ENCODE results near the gene RNF141.

The RNF141 gene

DNA sequence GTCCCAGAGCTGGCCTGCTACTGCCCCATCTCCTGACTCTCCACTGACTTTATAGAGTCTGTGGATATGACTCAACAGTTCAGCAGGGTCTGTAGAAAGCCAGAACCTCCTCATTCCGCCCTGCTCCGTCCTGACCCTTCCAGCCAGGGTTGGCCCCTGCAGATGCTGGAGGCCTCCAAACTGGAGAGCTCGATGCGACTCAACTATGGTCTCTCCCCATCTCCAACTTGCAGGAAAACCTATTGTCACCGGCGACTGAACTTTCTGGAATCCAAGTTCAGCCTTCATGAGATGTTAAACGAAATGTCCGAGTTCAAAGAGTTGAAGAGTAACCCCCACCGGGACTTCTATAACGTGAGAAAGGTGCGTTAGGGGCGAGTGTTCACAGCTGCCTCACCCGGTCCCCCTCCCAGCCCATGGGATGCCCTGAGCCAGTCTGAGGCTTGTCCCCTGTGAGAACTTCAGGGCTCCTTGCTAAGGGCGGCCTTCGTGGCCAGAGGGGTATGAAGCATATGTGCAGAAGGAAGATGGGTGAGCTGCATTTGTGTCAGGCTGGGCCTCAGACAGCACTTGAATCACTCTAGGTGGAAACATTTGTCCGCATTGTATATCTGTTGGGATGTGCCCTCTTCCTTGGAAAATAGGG, 53.9 kb downstream of the RNF141 start:
- TF ChIP-seq, protein P1, sequence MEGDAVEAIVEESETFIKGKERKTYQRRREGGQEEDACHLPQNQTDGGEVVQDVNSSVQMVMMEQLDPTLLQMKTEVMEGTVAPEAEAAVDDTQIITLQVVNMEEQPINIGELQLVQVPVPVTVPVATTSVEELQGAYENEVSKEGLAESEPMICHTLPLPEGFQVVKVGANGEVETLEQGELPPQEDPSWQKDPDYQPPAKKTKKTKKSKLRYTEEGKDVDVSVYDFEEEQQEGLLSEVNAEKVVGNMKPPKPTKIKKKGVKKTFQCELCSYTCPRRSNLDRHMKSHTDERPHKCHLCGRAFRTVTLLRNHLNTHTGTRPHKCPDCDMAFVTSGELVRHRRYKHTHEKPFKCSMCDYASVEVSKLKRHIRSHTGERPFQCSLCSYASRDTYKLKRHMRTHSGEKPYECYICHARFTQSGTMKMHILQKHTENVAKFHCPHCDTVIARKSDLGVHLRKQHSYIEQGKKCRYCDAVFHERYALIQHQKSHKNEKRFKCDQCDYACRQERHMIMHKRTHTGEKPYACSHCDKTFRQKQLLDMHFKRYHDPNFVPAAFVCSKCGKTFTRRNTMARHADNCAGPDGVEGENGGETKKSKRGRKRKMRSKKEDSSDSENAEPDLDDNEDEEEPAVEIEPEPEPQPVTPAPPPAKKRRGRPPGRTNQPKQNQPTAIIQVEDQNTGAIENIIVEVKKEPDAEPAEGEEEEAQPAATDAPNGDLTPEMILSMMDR (conservative IDR thresholded peaks at IDR 0.05; ENCODE audit: control insufficient read depth, insufficient read depth, low read depth, low read length) = no peak
- no peak for DNase-seq (ENCODE audit: low read depth)
- no peak overlapping the region for H3K4me3 ChIP-seq (ENCODE audit: control insufficient read depth, low read depth, low read length)

DNA sequence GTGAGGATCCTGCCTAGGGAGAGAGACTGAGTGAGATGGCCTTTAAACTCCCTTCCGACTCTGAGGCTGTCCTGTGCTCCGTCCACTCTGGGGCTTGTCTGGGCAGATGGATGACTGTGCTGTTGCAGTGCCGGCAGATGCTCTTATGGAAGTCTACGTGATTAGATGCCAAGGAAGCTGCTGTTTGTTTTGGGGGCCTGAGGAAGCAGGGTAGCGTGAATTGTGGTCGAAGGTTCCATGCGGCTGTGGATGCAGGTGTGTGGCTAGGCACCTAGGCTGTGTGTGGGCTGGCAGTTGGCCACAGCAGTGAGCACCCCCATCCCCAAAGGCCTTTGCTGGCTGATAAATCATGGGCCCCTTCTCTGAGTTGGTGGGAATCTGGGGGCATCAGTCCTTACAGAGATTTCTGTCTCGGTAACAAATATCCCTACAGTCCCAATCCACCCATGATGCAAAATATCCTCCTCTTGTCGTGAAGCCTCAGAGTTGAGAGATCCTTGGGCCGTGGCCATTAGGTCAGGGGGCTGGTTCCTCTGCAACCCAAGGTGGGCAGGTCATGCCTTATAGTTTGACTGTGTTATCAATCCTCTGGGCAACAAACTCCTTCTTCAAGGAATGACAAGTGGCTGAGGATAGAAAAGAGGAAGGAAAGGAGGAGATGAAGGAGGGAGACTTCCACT, 54.7 kb downstream of the RNF141 start:
- H3K4me3 ChIP-seq (ENCODE audit: control insufficient read depth, low read depth, low read length) = no peak overlapping the region
- TF ChIP-seq, protein P1 (conservative IDR thresholded peaks at IDR 0.05; ENCODE audit: control insufficient read depth, insufficient read depth, low read depth, low read length) = no peak
- DNase-seq (ENCODE audit: low read depth) = no peak

DNA sequence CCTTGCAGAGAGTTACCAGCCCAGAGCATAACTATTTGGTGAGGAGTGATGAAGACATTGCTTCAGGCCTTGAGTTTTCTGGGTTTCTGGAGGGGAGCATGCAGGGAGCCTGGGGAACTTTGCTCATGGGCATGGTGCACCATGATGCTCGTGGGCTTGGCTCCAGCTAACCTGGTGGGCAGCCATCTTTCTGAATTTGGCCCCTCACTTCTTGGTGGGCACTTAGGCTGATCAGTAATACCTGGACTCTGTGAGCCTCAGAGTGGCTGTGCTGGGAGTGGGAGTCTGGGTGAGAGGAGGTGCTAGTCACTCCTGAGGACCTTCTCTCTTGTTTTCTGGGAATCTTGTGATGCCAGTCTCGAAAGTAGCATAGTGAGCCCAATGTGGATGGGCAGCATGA, 55.3 kb downstream of the RNF141 start:
- no peak overlapping the region for H3K4me3 ChIP-seq (ENCODE audit: control insufficient read depth, low read depth, low read length)
- no peak for DNase-seq (ENCODE audit: low read depth)
- TF ChIP-seq, protein P1 (conservative IDR thresholded peaks at IDR 0.05; ENCODE audit: control insufficient read depth, insufficient read depth, low read depth, low read length) = no peak

DNA sequence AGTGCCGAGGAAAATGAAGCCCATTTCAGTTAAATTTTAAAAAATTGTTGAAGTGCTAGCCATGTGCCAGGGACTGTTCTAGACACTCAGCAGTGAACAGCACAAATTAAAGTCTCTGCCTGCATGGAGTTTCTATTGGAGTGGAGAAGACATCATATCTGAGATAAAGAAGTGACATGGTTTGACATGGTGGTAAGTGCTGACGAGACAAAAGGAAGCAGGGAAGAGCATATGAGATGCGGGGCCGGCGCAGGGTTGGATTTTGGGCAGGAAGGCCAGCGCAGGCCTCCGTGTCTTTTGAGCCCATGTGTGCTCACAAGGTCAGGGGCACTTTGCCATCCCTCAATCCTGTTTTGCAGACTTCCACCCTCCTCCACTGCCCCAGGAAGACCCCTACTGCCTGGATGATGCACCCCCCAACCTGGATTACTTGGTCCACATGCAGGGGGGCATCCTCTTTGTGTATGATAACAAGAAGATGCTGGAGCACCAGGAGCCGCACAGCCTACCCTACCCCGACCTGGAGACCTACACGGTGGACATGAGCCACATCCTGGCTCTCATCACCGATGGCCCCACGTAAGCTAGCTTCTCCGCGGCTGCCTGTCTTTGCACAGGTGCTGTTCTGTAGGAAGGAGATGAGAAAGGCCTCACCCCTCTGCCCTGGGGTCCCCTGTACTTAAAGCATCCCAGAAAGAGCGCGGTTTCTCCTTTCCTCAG, 56.4 kb downstream of the RNF141 start:
- no peak overlapping the region for H3K4me3 ChIP-seq (ENCODE audit: control insufficient read depth, low read depth, low read length)
- TF ChIP-seq, protein P1 (conservative IDR thresholded peaks at IDR 0.05; ENCODE audit: control insufficient read depth, insufficient read depth, low read depth, low read length) = no peak
- DNase-seq (ENCODE audit: low read depth) = no peak

DNA sequence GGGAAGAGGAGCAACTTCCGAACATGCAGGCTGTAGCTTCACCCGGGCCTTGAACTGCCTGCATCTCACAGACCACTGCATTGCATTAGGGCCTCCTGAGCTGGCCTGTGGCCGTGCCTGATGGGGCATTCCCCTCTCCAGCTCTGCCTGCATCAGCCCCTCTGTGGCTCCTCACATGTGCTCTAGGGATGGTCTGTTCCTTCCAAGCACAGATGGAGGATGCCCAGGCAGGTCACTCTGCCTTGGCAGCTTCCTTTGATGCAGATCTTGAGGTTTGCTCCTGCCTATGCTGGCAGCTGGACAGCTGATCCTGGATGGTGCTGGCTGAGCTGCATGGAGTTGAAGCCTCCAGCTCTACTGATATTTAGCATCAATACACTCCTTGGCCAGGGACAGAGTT, 57.4 kb downstream of the RNF141 start:
- TF ChIP-seq, protein P1 (conservative IDR thresholded peaks at IDR 0.05; ENCODE audit: control insufficient read depth, insufficient read depth, low read depth, low read length) = no peak
- no peak for DNase-seq (ENCODE audit: low read depth)
- no peak overlapping the region for H3K4me3 ChIP-seq (ENCODE audit: control insufficient read depth, low read depth, low read length)

DNA sequence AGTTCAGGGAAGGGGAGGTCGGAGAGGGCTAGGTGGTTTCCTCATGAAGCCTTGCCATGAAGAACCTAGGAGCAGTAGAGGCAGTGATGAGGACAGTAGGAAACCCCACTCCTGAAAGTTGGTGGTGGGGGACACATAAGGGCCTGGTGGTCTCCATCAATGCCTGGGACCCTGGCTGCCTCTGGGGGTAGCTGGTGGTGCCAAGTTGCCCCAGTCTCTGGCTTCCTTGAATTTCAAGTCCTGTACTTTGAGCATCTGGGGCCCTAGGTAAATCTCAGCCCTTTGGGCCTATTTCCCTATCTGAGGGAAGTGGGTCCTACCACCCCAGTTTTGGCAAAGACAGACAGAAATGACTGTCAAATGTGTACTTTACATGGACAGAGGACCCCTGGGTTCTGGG, 57.8 kb downstream of the RNF141 start:
- TF ChIP-seq, protein P1 (conservative IDR thresholded peaks at IDR 0.05; ENCODE audit: control insufficient read depth, insufficient read depth, low read depth, low read length) = no peak
- no peak overlapping the region for H3K4me3 ChIP-seq (ENCODE audit: control insufficient read depth, low read depth, low read length)

More for the DNA sequence above, 57.8 kb downstream of the RNF141 start:
- no peak for DNase-seq (ENCODE audit: low read depth)
